ENCODE results near the gene PFDN2. TPM values are rescaled to one million over a fixed set of nuclear protein-coding genes. Genes with fewer than 3 reads are reported as not detected.
A peak's percentile ranks its signal among the peaks of the same experiment; 100 is the strongest.

PFDN2 gene
- total RNA-seq, 8 experiments from 2014 or later, result 99.1 to 356 (median 197) TPM

- no peak for ATAC-seq (replicated peaks in 6 of 8)
- WGBS, 10 experiments, result 73 to 100% (median 91%) methylated on average over 1 to 14 of the region's 14 CpGs
- Histone ChIP-seq H3K4me3 (no peak overlapping the region), H3K27ac (no peak overlapping the region), H3K4me1 (replicated peaks in 1 of 2) (peaks cover 2 to 9% of the 10 kb centered on the region in 2 donors)
- in situ Hi-C loops (cut with MboI; ENCODE audit: low pct_unique_long_range_greater_than_20kb in 2 of 9, low sequenced_read_pairs in 9 of 9, unreplicated experiment in 9 of 9), result loop anchor here in 1 of 9 experiments (25.0 kb wide), 1 partner anchor 107 kb away; no protein-coding TSS in a partner anchor
Measured at GRCh38 chr1:161094481-161094880, 23.4 kb downstream of the PFDN2 start.

GRCh38 chr1:161092621-161093028 lies 25.2 kb downstream of the PFDN2 start:
- Histone ChIP-seq H3K27ac (no peak overlapping the region), H3K4me3 (no peak overlapping the region), H3K4me1 (replicated peaks in 1 of 2) (peaks cover 2 to 5% of the 10 kb centered on the region in 2 donors)
- WGBS, 10 experiments, result 72 to 100% (median 79%) methylated on average over 1 to 3 of the region's 3 CpGs; no CpG with 5 or more reads in 7 of the 10 experiments
- no peak for ATAC-seq (replicated peaks in 6 of 8)
- in situ Hi-C loops (cut with MboI; ENCODE audit: low pct_unique_long_range_greater_than_20kb in 2 of 9, low sequenced_read_pairs in 9 of 9, unreplicated experiment in 9 of 9), result loop anchor here in 1 of 9 experiments (25.0 kb wide), 1 partner anchor 105 kb away; no protein-coding TSS in a partner anchor

GRCh38 chr1:161091796-161092507 lies 25.9 kb downstream of the PFDN2 start:
- in situ Hi-C loops (cut with MboI; ENCODE audit: low pct_unique_long_range_greater_than_20kb in 2 of 9, low sequenced_read_pairs in 9 of 9, unreplicated experiment in 9 of 9), result loop anchor here in 1 of 9 experiments (25.0 kb wide), 1 partner anchor 105 kb away; no protein-coding TSS in a partner anchor
- Histone ChIP-seq H3K27ac (no peak overlapping the region), H3K4me3 (no peak overlapping the region), H3K4me1 (replicated peaks in 1 of 2) (no peaks in the 10 kb centered on the region)
- 66 to 100% (median 93%) methylated on average over 1 to 7 of the region's 7 CpGs; no CpG with 5 or more reads in 3 of the 10 experiments for WGBS, 10 experiments
- ATAC-seq (replicated peaks in 6 of 8), result no peak

- ATAC-seq (replicated peaks in 6 of 8), result no peak
- H3K4me3 ChIP-seq, result no peak overlapping the region
- no peaks in the 10 kb centered on the region for H3K4me1 ChIP-seq (replicated peaks in 1 of 2)
- in situ Hi-C loops (cut with MboI; ENCODE audit: low pct_unique_long_range_greater_than_20kb in 2 of 9, low sequenced_read_pairs in 9 of 9, unreplicated experiment in 9 of 9), result loop anchor here in 1 of 9 experiments (25.0 kb wide), 1 partner anchor 104 kb away; no protein-coding TSS in a partner anchor
- WGBS, 10 experiments, result 76 to 96% (median 83%) methylated on average over 1 to 5 of the region's 5 CpGs; no CpG with 5 or more reads in 4 of the 10 experiments
- no peak overlapping the region for H3K27ac ChIP-seq
Measured at GRCh38 chr1:161091093-161091492, 26.7 kb downstream of the PFDN2 start.

- WGBS, 10 experiments, result 60 to 100% (median 83%) methylated on average over 1 to 3 of the region's 3 CpGs; no CpG with 5 or more reads in 1 of the 10 experiments
- Histone ChIP-seq H3K4me1 (replicated peaks in 1 of 2) (no peaks in the 10 kb centered on the region), H3K27ac (no peak overlapping the region), H3K4me3 (no peak overlapping the region)
- ATAC-seq (replicated peaks in 6 of 8), result no peak
- in situ Hi-C loops (cut with MboI; ENCODE audit: low pct_unique_long_range_greater_than_20kb in 2 of 9, low sequenced_read_pairs in 9 of 9, unreplicated experiment in 9 of 9), result loop anchor here in 1 of 9 experiments (25.0 kb wide), 1 partner anchor 103 kb away; no protein-coding TSS in a partner anchor
Measured at GRCh38 chr1:161090617-161091016, 27.2 kb downstream of the PFDN2 start.

- in situ Hi-C loops (cut with MboI; ENCODE audit: low pct_unique_long_range_greater_than_20kb in 2 of 9, low sequenced_read_pairs in 9 of 9, unreplicated experiment in 9 of 9), result loop anchor here in 1 of 9 experiments (25.0 kb wide), 1 partner anchor 103 kb away; no protein-coding TSS in a partner anchor
- Histone ChIP-seq H3K4me1 (replicated peaks in 1 of 2) (no peaks in the 10 kb centered on the region), H3K4me3 (no peak overlapping the region), H3K27ac (no peak overlapping the region)
- WGBS, 10 experiments, result 83 to 100% (median 97%) methylated on average over 1 to 5 of the region's 5 CpGs; no CpG with 5 or more reads in 2 of the 10 experiments
- no peak for ATAC-seq (replicated peaks in 6 of 8)
Measured at GRCh38 chr1:161089938-161090337, 27.9 kb downstream of the PFDN2 start.

DNA sequence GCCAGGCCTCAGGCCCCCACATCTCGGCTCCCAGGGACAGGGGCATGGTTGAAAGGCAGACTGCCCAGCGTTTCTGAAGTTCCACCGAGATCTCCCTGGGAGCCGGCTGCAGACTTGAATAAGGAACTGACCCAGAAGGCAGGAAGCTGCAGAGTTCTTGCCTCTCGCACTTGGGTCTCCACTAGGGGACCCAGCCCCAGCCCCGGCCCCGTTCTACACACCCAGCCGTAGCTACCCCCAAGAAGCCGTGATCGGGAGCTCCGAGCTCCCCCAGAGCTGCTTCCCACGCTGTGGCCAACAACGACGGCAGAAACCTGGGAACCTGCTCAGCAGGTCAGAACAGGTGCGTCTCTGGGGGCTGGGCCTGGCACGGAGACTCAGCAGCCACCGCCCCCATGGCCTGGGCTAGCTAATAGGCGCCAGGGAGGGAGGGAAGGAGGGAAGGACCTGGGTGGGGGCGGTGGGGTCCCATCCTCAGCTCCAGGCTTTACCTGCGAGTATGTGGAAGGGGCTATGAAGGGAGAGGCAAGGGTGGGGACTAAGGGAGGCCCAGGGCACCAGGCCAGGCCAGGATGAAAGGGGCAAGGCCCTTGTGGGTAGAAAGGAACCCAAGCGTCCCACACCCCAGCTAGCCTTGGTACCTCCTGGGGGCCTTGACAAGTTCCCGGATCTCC lies 28.4 kb downstream of the PFDN2 start, which contains the start of gene NECTIN4:
Gene NECTIN4 (minus strand): TSS at position 308 of the 674 bp plus-strand sequence. CDS start 262 bp downstream, at position 46.
- peaks cover 0 to 3% of the 10 kb centered on the region in 2 donors for H3K4me1 ChIP-seq (replicated peaks in 1 of 2)
- in situ Hi-C loops (cut with MboI; ENCODE audit: low pct_unique_long_range_greater_than_20kb in 2 of 9, low sequenced_read_pairs in 9 of 9, unreplicated experiment in 9 of 9), result loop anchor here in 1 of 9 experiments (25.0 kb wide), 1 partner anchor 102 kb away; no protein-coding TSS in a partner anchor
- no peak within 1 kb of the TSS for H3K4me3 ChIP-seq
- WGBS, 10 experiments, result 60 to 100% (median 75%) methylated on average over 1 to 13 of the region's 22 CpGs; no CpG with 5 or more reads in 5 of the 10 experiments
- H3K27ac ChIP-seq, result no peak within 1 kb of the TSS
- ATAC-seq (replicated peaks in 6 of 8), result no peak

DNA sequence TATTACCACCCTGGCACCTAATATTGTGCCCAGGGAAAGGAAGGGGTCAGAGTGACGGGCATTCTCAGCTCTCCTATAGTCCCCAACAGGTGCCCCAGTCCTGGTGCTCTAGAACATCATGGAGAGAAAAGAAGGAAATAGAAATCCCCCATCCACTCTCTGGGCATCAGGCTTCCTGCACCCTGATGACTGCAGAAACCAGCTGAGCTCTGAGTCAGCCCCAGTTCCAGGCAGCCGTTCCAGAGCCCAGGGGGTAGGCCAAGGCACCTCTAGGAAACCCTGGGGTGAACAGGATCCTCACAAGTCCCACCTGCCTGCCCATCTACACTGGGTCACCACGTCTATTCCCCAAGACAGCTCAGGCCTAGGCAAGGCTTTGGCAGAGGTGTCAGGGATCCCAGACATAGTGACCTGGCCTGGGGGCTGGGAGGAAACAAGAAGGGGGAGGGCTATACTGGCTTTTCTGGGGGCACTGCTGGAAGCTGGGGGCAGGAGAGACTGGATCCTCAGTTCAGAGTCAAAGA lies 29.2 kb downstream of the PFDN2 start:
- Histone ChIP-seq H3K27ac (no peak overlapping the region), H3K4me1 (replicated peaks in 1 of 2) (peaks cover 2 to 11% of the 10 kb centered on the region in 2 donors), H3K4me3 (no peak overlapping the region)
- in situ Hi-C loops (cut with MboI; ENCODE audit: low pct_unique_long_range_greater_than_20kb in 2 of 9, low sequenced_read_pairs in 9 of 9, unreplicated experiment in 9 of 9), result loop anchor here in 1 of 9 experiments (25.0 kb wide), 1 partner anchor 101 kb away; no protein-coding TSS in a partner anchor
- peak in 1 of 8 experiments; percentile 28 for ATAC-seq (replicated peaks in 6 of 8)
- 60 to 75% (median 69%) methylated on average over 1 to 2 of the region's 3 CpGs; no CpG with 5 or more reads in 6 of the 10 experiments for WGBS, 10 experiments

DNA sequence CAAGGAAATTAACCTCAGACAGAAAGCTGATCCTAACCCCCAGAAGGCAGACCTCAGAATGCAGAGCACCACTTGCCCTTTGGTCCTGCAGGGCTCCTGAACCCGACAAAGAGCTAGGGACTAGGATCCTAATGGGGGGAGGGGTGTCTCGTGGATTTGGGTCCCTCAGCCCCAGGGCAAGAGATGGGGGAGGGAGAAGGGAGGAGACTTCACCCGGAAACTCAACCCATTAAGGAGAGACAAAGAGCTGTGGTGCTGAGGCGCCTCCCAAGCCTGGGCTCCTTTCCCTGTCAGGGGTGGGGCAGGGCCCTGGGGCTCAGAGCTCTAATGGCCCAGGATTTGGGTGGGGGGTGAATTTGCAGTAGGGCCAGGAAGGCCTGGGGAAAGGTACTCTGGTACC lies 31.4 kb downstream of the PFDN2 start:
- in situ Hi-C loops (cut with MboI; ENCODE audit: low pct_unique_long_range_greater_than_20kb in 2 of 9, low sequenced_read_pairs in 9 of 9, unreplicated experiment in 9 of 9), result loop anchor here in 1 of 9 experiments (25.0 kb wide), 1 partner anchor 99 kb away; no protein-coding TSS in a partner anchor
- 0 to 40% (median 10%) methylated on average over 1 to 2 of the region's 4 CpGs; no CpG with 5 or more reads in 6 of the 10 experiments for WGBS, 10 experiments
- no peak overlapping the region for H3K4me3 ChIP-seq
- H3K27ac ChIP-seq, result no peak overlapping the region
- peaks cover 5 to 19% of the 10 kb centered on the region in 2 donors for H3K4me1 ChIP-seq (replicated peaks in 1 of 2)
- peak in 3 of 8 experiments; percentile 6 to 49 (median 9) for ATAC-seq (replicated peaks in 6 of 8)

DNA sequence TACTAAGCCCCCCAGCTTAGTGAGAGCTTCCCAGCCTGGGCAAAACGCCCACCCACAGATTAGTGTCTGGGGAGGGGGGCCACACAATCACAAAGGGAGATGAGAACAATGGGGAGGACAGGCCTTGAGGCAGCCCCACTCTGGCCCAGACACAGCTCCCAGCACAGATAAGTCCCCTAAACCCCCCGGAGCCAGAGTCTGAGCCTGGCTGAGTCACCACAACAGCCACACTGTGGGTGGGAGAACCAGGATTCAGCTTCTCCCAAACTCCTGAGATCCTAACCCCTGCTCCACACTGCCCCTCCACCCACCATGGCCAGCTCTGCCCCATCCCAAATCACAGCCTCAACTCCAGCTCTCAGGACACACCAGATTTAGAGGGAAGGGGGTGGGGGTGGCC lies 32.7 kb downstream of the PFDN2 start:
- Histone ChIP-seq H3K4me1 (replicated peaks in 1 of 2) (peaks cover 5 to 19% of the 10 kb centered on the region in 2 donors), H3K27ac (no peak overlapping the region), H3K4me3 (no peak overlapping the region)
- WGBS, 10 experiments, result 50% methylated on average over 1 of the region's 2 CpGs; no CpG with 5 or more reads in 9 of the 10 experiments
- ATAC-seq (replicated peaks in 6 of 8), result no peak
- in situ Hi-C loops (cut with MboI; ENCODE audit: low pct_unique_long_range_greater_than_20kb in 2 of 9, low sequenced_read_pairs in 9 of 9, unreplicated experiment in 9 of 9), result loop anchor here in 1 of 9 experiments (25.0 kb wide), 1 partner anchor 98 kb away; no protein-coding TSS in a partner anchor

DNA sequence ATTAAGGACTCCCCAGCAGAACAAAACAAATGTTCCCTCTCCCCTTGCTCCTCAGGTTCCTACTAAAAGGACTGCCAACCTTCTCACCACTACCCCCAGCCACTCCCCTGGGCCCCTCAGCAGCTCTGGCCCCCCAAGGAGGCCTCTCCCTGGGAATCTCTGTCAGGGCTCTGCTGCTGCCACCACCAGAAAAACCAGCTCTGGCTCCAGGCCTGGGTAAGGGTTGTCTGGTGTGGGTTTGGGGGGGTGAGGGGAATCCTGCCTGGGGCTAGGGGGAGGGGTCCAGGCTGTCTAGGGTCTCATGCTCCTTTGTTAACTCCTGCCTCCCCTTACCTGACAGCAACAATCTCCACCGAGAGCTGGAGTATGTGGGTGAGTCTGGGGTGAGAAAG lies 33.2 kb downstream of the PFDN2 start:
- 80 to 88% methylated on average over 1 of the region's 1 CpG; no CpG with 5 or more reads in 8 of the 10 experiments for WGBS, 10 experiments
- in situ Hi-C loops (cut with MboI; ENCODE audit: low pct_unique_long_range_greater_than_20kb in 2 of 9, low sequenced_read_pairs in 9 of 9, unreplicated experiment in 9 of 9), result loop anchor here in 1 of 9 experiments (25.0 kb wide), 1 partner anchor 97 kb away; no protein-coding TSS in a partner anchor
- ATAC-seq (replicated peaks in 6 of 8), result no peak
- H3K4me3 ChIP-seq, result no peak overlapping the region
- H3K4me1 ChIP-seq (replicated peaks in 1 of 2), result peaks cover 5 to 19% of the 10 kb centered on the region in 2 donors
- H3K27ac ChIP-seq, result no peak overlapping the region

Measured in motor neuron (in vitro differentiated cells).